ENCODE results near the gene USF3. TPM values are rescaled to one million over a fixed set of nuclear protein-coding genes. Genes with fewer than 3 reads are reported as not detected.
A peak's percentile ranks its signal among the peaks of the same experiment; 100 is the strongest.

The USF3 gene
- total and polyA plus RNA-seq, 2 of the 8 experiments (the other 6 are each of a cell fraction or from before 2014, with no cell fraction given): 9.6 to 18.5 TPM

DNA sequence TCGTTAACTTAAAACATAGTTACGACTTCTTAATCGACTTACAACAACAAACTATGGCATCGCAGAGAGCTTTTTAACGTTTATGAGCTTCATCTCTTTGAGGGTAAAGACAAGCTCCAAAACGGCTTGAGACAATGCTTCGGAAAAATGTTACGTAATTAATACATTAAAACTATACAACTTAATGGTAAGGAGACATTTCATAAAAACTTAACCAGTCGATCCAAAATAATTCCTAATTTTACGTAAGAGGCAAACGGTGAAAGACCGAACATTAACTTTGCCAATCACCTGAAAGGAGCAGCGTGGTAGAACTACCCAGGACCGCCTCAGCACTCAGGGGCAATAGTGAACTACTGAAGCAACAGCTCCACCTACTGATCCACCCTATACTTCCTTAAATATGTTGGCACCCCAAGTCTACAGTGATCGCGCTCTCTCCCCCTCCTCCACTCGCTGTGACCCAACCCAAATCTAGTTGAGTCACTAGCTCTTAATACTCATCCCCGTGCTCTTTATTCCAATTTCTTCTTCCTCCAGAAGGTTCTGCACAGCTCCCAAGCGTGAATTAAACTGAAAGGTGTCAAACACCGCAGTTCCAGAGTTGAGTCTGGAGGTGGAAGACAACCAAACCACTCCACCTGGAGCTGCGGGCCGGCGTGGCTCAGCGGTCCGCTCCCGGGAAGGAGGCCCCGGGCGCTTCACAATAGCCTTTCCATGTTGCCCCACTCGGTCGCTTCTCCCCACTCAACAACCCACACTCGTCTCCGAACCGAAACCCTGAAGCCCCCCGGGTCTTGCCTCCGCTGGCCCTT is 48.7 kb upstream of the USF3 start (continued):
- TF ChIP-seq BRCA1 (IDR thresholded peaks at IDR 0.05; ENCODE audit: low read depth, low read length) (no peak), TEAD4 (IDR thresholded peaks at IDR 0.05; ENCODE audit: low read depth, low read length) (0 out of 2 replicates have a peak, but pooled peaks have one; percentile 12), POLR2A (IDR thresholded peaks at IDR 0.05; ENCODE audit: control extremely low read depth in 1 of 2, low read depth in 2 of 2, low read length in 2 of 2) (peak; percentile 33 to 82), SP1 (IDR thresholded peaks at IDR 0.05; ENCODE audit: low read depth, low read length) (0 out of 2 replicates have a peak, but pooled peaks have one; percentile 19), CHD2 (IDR thresholded peaks at IDR 0.05; ENCODE audit: low read length) (peak; percentile 42; the same call in 1 of the 2 replicates), NRF1 (IDR thresholded peaks at IDR 0.05; ENCODE audit: low read depth, low read length) (no peak), EGR1 (IDR thresholded peaks at IDR 0.05; ENCODE audit: borderline replicate concordance, low read depth, low read length) (no peak), YY1 (IDR thresholded peaks at IDR 0.05; ENCODE audit: low read depth, low read length) (0 out of 2 replicates have a peak, but pooled peaks have one; percentile 21), KDM4A (IDR thresholded peaks at IDR 0.05; ENCODE audit: low read depth, low read length, severe bottlenecking) (no peak), RAD21 (IDR thresholded peaks at IDR 0.05 in 1 of 2, conservative IDR thresholded peaks at IDR 0.05 in 1 of 2; ENCODE audit: low read depth in 2 of 2, low read length in 2 of 2) (peak; percentile 71 to 80)
- TF ChIP-seq, protein P1, sequence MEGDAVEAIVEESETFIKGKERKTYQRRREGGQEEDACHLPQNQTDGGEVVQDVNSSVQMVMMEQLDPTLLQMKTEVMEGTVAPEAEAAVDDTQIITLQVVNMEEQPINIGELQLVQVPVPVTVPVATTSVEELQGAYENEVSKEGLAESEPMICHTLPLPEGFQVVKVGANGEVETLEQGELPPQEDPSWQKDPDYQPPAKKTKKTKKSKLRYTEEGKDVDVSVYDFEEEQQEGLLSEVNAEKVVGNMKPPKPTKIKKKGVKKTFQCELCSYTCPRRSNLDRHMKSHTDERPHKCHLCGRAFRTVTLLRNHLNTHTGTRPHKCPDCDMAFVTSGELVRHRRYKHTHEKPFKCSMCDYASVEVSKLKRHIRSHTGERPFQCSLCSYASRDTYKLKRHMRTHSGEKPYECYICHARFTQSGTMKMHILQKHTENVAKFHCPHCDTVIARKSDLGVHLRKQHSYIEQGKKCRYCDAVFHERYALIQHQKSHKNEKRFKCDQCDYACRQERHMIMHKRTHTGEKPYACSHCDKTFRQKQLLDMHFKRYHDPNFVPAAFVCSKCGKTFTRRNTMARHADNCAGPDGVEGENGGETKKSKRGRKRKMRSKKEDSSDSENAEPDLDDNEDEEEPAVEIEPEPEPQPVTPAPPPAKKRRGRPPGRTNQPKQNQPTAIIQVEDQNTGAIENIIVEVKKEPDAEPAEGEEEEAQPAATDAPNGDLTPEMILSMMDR (IDR thresholded peaks at IDR 0.05; ENCODE audit: control extremely low read depth in 1 of 3, insufficient read depth in 1 of 3, low read depth in 1 of 3, low read length in 3 of 3): peak; percentile 48 to 83 (median 82)

Measured in H1 (cell line).